Tibial nerve (tissue), 4 donors: ENCODE results near the gene RBMS3.

Experiments used
- EP300 ChIP-seq, 2 donors: sonication (generic); formaldehyde crosslinking; IDR thresholded peaks; one replicate each; pipeline ENCODE4 v1.6.1; 2017; ENCODE audit warnings: antibody characterized with exemption in 2 of 2, mild to moderate bottlenecking in 1 of 2
- POLR2A ChIP-seq, 2 donors: fragments of 450-650 bp; IDR thresholded peaks; one replicate each; pipeline ENCODE4 v1.6.1; 2017; ENCODE audit warnings: antibody characterized with exemption in 2 of 2, mild to moderate bottlenecking in 2 of 2, moderate library complexity in 2 of 2
- TF ChIP-seq, protein P1 (sequence below), 5 experiments: fragments of 200-600 bp in 3 of 5; fragments of 450-650 bp in 2 of 5; sonication (generic) in 3 of 5; IDR thresholded peaks; one replicate each; pipeline ENCODE4 v1.5.1; 2016 to 2019; ENCODE audit warnings: antibody characterized with exemption in 5 of 5, mild to moderate bottlenecking in 3 of 5, moderate library complexity in 2 of 5

DNA sequence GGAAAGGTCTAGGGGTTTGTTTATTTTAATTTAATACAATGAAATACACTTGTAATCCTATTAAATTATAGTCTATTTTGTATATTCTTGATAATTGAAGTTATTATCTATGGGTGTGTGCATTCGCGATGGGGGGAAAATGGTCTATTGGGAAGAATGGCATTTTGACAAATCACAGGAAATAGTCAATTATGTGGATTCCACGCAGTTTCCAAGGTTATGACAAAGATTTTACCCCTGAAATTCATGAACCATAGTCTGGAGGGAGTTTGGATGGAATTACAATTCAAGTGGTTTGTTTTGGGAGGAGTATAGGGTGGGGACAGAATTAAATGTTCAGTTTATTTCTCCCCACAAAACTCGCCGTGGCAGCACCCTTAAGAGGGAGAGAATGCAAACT lies 66.5 kb downstream of the RBMS3 start:
- no peak for TF ChIP-seq POLR2A (IDR thresholded peaks at IDR 0.05)
- TF ChIP-seq, protein P1, sequence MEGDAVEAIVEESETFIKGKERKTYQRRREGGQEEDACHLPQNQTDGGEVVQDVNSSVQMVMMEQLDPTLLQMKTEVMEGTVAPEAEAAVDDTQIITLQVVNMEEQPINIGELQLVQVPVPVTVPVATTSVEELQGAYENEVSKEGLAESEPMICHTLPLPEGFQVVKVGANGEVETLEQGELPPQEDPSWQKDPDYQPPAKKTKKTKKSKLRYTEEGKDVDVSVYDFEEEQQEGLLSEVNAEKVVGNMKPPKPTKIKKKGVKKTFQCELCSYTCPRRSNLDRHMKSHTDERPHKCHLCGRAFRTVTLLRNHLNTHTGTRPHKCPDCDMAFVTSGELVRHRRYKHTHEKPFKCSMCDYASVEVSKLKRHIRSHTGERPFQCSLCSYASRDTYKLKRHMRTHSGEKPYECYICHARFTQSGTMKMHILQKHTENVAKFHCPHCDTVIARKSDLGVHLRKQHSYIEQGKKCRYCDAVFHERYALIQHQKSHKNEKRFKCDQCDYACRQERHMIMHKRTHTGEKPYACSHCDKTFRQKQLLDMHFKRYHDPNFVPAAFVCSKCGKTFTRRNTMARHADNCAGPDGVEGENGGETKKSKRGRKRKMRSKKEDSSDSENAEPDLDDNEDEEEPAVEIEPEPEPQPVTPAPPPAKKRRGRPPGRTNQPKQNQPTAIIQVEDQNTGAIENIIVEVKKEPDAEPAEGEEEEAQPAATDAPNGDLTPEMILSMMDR (IDR thresholded peaks at IDR 0.05) = no peak
- TF ChIP-seq EP300 (IDR thresholded peaks at IDR 0.05) = no peak
